ENCODE data around the gene RUSF1.
"Not testable (repeated sequence)": the region's sequence is repeated elsewhere in the genome, so short reads cannot be mapped to it uniquely, and the experiment has no call there.

RUSF1 gene

DNA sequence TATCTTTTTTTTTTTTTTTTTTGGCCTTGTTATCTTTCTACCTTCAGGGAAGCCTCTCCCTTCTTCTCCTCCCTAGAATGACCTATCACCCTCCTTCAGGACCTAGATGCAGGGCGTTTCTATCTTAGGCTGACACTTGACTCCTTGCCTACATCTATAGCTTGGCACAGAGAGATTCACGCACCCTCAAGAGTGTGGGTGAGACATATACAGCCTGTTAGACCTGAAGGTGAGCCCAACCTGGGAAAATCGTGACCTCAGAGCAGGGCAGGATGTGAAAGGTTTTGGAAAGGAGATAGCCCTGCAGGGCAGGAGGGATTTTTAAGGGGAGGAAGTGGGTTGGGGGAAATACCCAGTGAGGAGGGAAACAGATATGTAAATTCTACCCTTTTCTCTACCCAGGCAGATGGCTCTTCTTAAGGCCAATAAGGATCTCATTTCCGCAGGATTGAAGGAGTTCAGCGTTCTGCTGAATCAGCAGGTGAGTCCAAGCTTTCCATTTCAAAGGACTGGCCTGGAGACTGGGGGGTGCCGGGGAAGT is 19.6 kb upstream of the RUSF1 start, which contains the start of gene AHSP:
TSS of gene AHSP (plus strand) at position 167 of the 541 bp plus-strand sequence. CDS start at position 407, 240 bp downstream.
- no peak within 1 kb of the TSS for H3K4me3 ChIP-seq (ENCODE audit: low read depth, low read length)
- TF ChIP-seq, protein P1, sequence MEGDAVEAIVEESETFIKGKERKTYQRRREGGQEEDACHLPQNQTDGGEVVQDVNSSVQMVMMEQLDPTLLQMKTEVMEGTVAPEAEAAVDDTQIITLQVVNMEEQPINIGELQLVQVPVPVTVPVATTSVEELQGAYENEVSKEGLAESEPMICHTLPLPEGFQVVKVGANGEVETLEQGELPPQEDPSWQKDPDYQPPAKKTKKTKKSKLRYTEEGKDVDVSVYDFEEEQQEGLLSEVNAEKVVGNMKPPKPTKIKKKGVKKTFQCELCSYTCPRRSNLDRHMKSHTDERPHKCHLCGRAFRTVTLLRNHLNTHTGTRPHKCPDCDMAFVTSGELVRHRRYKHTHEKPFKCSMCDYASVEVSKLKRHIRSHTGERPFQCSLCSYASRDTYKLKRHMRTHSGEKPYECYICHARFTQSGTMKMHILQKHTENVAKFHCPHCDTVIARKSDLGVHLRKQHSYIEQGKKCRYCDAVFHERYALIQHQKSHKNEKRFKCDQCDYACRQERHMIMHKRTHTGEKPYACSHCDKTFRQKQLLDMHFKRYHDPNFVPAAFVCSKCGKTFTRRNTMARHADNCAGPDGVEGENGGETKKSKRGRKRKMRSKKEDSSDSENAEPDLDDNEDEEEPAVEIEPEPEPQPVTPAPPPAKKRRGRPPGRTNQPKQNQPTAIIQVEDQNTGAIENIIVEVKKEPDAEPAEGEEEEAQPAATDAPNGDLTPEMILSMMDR (IDR thresholded peaks at IDR 0.05; ENCODE audit: borderline replicate concordance, insufficient read depth, low read depth, low read length) = no peak

DNA sequence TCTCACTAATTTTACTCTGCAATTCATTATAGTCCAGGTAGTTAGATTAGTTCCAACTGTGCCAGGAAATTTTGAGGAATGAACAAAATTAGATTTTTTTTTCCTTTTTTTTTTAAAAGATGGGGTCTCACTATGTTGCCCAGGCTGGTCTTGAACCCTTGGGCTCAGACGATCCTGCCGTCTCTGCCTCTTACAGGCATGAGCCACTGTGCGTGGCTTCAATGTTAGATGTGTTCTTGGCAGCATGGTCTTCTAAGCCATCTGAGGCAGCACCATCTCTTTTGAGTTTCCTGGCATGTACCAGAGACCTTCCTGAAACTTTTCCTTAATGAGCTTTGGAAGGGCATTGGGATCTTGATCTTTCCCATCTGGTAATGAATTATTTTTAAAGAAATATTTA is 16.9 kb upstream of the RUSF1 start:
- no peak overlapping the region for H3K4me3 ChIP-seq (ENCODE audit: low read depth, low read length)
- TF ChIP-seq, protein P1 (IDR thresholded peaks at IDR 0.05; ENCODE audit: borderline replicate concordance, insufficient read depth, low read depth, low read length) = no peak

DNA sequence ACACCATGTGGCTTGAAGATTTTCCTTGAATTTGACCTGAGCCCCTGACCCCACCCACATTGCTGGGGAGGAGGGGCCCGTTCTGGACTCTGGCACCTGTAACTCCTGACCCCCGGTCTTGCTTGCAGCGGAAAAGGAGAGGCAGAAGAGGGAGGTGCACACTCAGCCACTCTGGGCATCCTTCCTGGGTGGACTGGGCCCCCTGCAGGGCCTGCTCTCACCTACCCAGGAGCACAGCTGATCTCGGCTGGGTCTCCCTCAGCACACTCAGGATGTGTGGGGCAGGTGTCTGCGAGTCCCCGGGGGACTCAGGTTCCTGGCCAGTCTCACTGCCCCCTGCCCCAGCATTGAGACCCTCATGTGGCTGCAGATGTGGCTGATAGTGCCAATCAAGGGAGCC is 15.6 kb upstream of the RUSF1 start:
- not testable (repeated sequence) for H3K4me3 ChIP-seq (ENCODE audit: low read depth, low read length)

DNA sequence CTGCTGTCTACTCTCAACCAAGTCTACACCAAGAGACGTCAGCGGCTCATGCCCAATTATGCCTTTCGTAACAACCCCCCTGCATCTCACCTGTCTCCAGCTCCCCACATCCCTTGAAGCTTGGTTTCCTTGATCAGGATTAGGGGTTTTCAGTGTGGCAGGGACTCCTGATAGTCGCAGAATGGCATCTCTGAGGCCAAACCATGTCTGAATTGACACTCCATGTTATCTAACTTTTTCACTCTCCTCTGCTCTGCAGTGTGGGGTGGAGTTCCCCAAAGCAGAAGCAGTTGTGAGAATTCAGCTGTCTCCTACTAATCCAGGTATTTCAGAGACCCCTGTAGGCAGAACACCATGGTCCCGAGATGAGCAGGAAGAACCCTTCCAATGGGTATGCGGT is 13.9 kb upstream of the RUSF1 start:
- TF ChIP-seq, protein P1 (IDR thresholded peaks at IDR 0.05; ENCODE audit: borderline replicate concordance, insufficient read depth, low read depth, low read length) = no peak
- no peak overlapping the region for H3K4me3 ChIP-seq (ENCODE audit: low read depth, low read length)

DNA sequence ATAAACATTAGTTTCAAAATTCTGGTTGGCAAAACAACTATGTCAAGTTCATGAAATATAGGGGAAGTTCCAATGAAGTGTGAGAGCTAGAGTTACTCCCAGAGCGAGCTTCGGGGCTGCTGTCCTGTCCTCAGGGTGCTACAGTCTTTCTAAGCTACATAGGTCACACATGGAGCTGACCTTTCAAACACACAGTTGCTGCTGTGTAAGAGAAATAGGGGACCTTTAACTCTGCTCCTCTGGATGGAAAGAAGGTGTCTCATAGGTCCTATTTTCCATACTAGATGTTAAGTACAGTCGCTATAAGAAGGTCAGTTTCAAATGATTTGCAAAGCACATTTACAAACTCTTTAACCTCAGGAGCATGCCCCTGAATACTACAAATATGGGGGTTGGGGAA is 13.2 kb upstream of the RUSF1 start:
- no peak overlapping the region for H3K4me3 ChIP-seq (ENCODE audit: low read depth, low read length)
- TF ChIP-seq, protein P1 (IDR thresholded peaks at IDR 0.05; ENCODE audit: borderline replicate concordance, insufficient read depth, low read depth, low read length) = no peak

DNA sequence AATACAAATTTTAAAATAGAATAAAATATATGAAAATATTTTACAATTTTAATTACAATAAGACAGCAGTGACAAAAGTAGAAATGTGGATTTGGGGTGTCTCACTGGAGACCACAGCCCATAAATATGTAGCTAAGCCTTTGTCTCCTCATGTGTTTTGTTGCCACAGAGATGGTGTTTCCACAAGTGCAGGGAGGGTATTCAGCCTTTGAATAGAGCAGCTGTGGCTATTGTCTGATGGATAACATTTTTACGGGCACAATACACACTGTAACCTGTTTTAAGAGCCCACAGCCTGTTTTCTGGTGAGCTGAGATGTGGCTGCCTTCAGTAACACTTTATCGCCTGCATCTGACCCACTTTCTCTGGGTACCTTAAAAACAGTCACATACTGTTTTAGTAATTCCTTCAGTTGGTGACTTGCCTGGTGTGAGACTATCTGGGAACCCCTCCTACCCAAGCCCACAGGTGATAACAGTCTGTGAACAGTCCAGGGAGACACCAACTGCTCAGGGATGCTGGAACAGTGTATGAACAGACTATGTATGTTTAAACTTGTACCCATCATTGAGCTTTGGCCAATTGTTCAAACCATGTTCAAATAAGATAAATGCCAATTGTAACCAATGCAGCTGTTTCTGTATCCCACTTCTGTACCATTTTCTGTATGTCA is 11.7 kb upstream of the RUSF1 start:
- no peak overlapping the region for H3K4me3 ChIP-seq (ENCODE audit: low read depth, low read length)
- TF ChIP-seq, protein P1 (IDR thresholded peaks at IDR 0.05; ENCODE audit: borderline replicate concordance, insufficient read depth, low read depth, low read length) = no peak

DNA sequence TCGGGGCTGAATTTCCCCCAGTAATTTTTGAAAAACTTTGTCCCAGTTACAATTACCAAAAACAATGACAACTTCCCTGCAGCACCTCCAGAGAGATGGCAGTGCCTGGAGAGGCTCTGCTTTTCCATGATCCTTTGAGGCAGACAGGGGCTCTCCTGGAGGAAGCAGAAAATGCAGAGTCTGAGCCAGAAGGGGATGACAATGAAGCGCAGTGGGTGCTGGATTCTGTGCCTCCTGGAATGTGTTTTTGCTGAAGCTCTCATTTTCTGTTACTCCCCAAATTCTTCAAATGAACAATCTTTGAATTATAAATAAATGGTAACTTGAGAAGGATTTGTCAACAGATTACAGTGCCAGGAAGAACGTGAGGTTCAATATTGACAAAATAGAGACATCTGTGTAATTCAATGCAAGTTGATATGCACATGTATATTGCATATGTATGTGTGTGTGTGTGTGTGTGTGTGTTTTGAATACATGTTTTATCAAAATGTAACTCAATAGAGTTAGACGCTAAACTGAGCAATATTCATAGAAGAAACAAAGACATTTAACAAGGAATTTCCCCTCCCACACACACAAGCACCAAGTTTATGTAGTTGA is 9.7 kb upstream of the RUSF1 start:
- TF ChIP-seq, protein P1 (IDR thresholded peaks at IDR 0.05; ENCODE audit: borderline replicate concordance, insufficient read depth, low read depth, low read length) = no peak
- no peak overlapping the region for H3K4me3 ChIP-seq (ENCODE audit: low read depth, low read length)
